H1 (cell line): ENCODE data around the gene KLK1.

ENCODE experiments used
- ASH2L ChIP-seq: fragments of 200-600, 300-600 bp; sonication (generic); IDR thresholded peaks from one replicate; pipeline ENCODE4 v1.7.1; 2017; ENCODE audit warnings: low read length
- CEBPB ChIP-seq: IDR thresholded peaks from 2 replicates; pipeline ENCODE4 v1.6.1; 2012; ENCODE audit warnings: low read depth, low read length
- CTCF ChIP-seq, 3 experiments: IDR thresholded peaks; 1 replicate in 2 of 3; 2 replicates in 1 of 3; pipeline versions ENCODE4 v1.5.1 to v1.6.1; 2011; ENCODE audit warnings: low read length in 3 of 3, mild to moderate bottlenecking in 3 of 3, inconsistent platforms in 2 of 3, low read depth in 1 of 3, moderate library complexity in 1 of 3; ENCODE audit not compliant: insufficient read depth in 1 of 3; ENCODE audit errors: control extremely low read depth in 1 of 3
- EGR1 ChIP-seq: IDR thresholded peaks from 2 replicates; pipeline ENCODE4 v1.6.1; 2011; ENCODE audit warnings: low read depth, low read length, borderline replicate concordance
- EZH2 ChIP-seq: fragments of 200-600 bp; sonication (generic); IDR thresholded peaks from 2 replicates; pipeline ENCODE4 v1.7.1; 2012; ENCODE audit warnings: low read depth, mild to moderate bottlenecking, moderate library complexity, low read length, inconsistent platforms; ENCODE audit not compliant: severe bottlenecking
- FOSL1 ChIP-seq: IDR thresholded peaks from 2 replicates; pipeline ENCODE4 v1.6.1; 2011; ENCODE audit warnings: mild to moderate bottlenecking, low read depth, low read length, moderate library complexity; ENCODE audit not compliant: insufficient read depth
- JUN ChIP-seq: IDR thresholded peaks from 2 replicates; pipeline ENCODE4 v1.6.1; 2011; ENCODE audit warnings: low read depth, mild to moderate bottlenecking, improper control_type of control experiment, low read length
- POLR2A ChIP-seq, 2 experiments: IDR thresholded peaks; 1 replicate in 1 of 2; 2 replicates in 1 of 2; pipeline ENCODE4 v1.6.1; 2011; ENCODE audit warnings: low read depth in 2 of 2, low read length in 2 of 2, mild to moderate bottlenecking in 2 of 2; ENCODE audit errors: control extremely low read depth in 1 of 2
- TAF1 ChIP-seq: IDR thresholded peaks from 2 replicates; pipeline ENCODE4 v1.6.1; 2011; ENCODE audit warnings: mild to moderate bottlenecking, low read depth, low read length

DNA sequence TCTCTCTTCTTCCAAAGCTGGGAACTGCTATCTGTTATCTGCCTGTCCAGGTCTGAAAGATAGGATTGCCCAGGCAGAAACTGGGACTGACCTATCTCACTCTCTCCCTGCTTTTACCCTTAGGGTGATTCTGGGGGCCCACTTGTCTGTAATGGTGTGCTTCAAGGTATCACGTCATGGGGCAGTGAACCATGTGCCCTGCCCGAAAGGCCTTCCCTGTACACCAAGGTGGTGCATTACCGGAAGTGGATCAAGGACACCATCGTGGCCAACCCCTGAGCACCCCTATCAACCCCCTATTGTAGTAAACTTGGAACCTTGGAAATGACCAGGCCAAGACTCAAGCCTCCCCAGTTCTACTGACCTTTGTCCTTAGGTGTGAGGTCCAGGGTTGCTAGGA lies 36.3 kb upstream of the KLK1 start:
- no peak for TF ChIP-seq JUN
- no peak for TF ChIP-seq CEBPB
- TF ChIP-seq CTCF (IDR thresholded peaks at IDR 0.05; ENCODE audit: control extremely low read depth in 1 of 3, insufficient read depth in 1 of 3, low read depth in 1 of 3, low read length in 3 of 3): no peak
- TF ChIP-seq POLR2A (IDR thresholded peaks at IDR 0.05; ENCODE audit: control extremely low read depth in 1 of 2, low read depth in 2 of 2, low read length in 2 of 2): no peak
- no peak for TF ChIP-seq EZH2
- no peak for TF ChIP-seq ASH2L
- no peak for TF ChIP-seq TAF1
- TF ChIP-seq EGR1: no peak
- TF ChIP-seq FOSL1: no peak
